Measurements from ENCODE around the gene NLK. TPM values are rescaled to one million over a fixed set of nuclear protein-coding genes. Genes with fewer than 3 reads are reported as not detected.

The NLK gene
- total and polyA plus RNA-seq, 2 donors (not counting 3 experiments of a cell fraction or from before 2014, with no cell fraction given), result 23.8 to 34.2 TPM

DNA sequence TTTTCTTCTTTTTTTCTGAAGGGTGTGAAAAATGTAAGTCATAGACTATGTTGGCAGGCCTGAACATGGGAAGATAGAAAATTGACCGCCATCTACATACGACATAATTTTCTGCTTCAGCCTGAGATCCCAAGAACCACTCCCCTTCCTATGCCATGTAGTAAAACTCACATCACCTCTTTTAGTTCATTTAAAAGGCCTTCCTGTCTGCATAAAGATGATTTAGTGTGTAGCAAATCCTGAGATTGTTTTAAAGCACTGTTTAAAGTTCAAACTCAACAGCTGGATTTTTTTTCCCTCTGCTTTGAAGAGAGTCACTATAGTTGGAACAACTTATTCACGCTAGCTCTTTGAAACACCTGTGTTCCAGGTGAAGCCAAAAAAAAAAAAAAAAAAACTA lies 101.5 kb downstream of the NLK start:
- H3K9me1 ChIP-seq (replicated peaks; ENCODE audit: control insufficient read depth, extremely low read depth, insufficient read depth, low read length), result no peaks in the 10 kb centered on the region

More for the DNA sequence above, 101.5 kb downstream of the NLK start:
- no peak overlapping the region for H3K9ac ChIP-seq (replicated peaks; ENCODE audit: extremely low read depth, insufficient read depth, low read length)
- peaks cover 9% of the 10 kb centered on the region for H3K4me1 ChIP-seq (ENCODE audit: control insufficient read depth, extremely low read depth, insufficient read depth, low read length)
- no peak for TF ChIP-seq POLR2AphosphoS5 (IDR thresholded peaks at IDR 0.05; ENCODE audit: insufficient read depth, low read depth, low read length)
- no peak for TF ChIP-seq GATA2 (IDR thresholded peaks at IDR 0.05; ENCODE audit: insufficient read depth, insufficient read length, low read depth, low read length)
- TF ChIP-seq POLR2A (IDR thresholded peaks at IDR 0.05; ENCODE audit: low read depth, low read length), result no peak
- TF ChIP-seq EZH2 (IDR thresholded peaks at IDR 0.05; ENCODE audit: borderline replicate concordance, low read depth, low read length, severe bottlenecking), result no peak
- TF ChIP-seq, protein P1, sequence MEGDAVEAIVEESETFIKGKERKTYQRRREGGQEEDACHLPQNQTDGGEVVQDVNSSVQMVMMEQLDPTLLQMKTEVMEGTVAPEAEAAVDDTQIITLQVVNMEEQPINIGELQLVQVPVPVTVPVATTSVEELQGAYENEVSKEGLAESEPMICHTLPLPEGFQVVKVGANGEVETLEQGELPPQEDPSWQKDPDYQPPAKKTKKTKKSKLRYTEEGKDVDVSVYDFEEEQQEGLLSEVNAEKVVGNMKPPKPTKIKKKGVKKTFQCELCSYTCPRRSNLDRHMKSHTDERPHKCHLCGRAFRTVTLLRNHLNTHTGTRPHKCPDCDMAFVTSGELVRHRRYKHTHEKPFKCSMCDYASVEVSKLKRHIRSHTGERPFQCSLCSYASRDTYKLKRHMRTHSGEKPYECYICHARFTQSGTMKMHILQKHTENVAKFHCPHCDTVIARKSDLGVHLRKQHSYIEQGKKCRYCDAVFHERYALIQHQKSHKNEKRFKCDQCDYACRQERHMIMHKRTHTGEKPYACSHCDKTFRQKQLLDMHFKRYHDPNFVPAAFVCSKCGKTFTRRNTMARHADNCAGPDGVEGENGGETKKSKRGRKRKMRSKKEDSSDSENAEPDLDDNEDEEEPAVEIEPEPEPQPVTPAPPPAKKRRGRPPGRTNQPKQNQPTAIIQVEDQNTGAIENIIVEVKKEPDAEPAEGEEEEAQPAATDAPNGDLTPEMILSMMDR (IDR thresholded peaks at IDR 0.05; ENCODE audit: extremely low read depth in 1 of 2, insufficient read depth in 1 of 2, low read depth in 1 of 2, low read length in 2 of 2), result no peak
- no peak for TF ChIP-seq FOS (IDR thresholded peaks at IDR 0.05; ENCODE audit: borderline replicate concordance, insufficient read depth, low read length)
- TF ChIP-seq JUN (IDR thresholded peaks at IDR 0.05; ENCODE audit: borderline replicate concordance, insufficient read depth, insufficient read length, low read depth), result no peak
- TF ChIP-seq MYC (IDR thresholded peaks at IDR 0.05; ENCODE audit: low read depth, low read length), result no peak
- H3K27me3 ChIP-seq (ENCODE audit: control insufficient read depth in 2 of 2, insufficient read depth in 2 of 2, low read length in 2 of 2), result no peaks in the 10 kb centered on the region
- H3K9me3 ChIP-seq (replicated peaks; ENCODE audit: control insufficient read depth, insufficient read depth, low read length), result no peaks in the 10 kb centered on the region
- no peak overlapping the region for H3K4me3 ChIP-seq (replicated peaks in 1 of 3; ENCODE audit: insufficient read depth in 1 of 3, low read depth in 1 of 3, low read length in 3 of 3)
- no peak for FAIRE-seq
- H3K36me3 ChIP-seq (ENCODE audit: control insufficient read depth in 2 of 2, extremely low read depth in 1 of 2, insufficient read depth in 2 of 2, low read length in 2 of 2), result no peaks in the 10 kb centered on the region
- H2AFZ ChIP-seq (ENCODE audit: low read depth, low read length), result no peak overlapping the region
- dilution Hi-C loops (cut with MboI; ENCODE audit: extremely low pct_ligation_motif_present, low sequenced_read_pairs), result no loop called here
- H4K20me1 ChIP-seq (replicated peaks; ENCODE audit: control insufficient read depth, extremely low read depth, insufficient read depth, low read length), result peaks cover 2% of the 10 kb centered on the region
- no peaks in the 10 kb centered on the region for H3K79me2 ChIP-seq (ENCODE audit: control insufficient read depth, insufficient read depth, low read length)
- DNase-seq (ENCODE audit: low read depth, low spot score), result no peak
- intact Hi-C loops (cut with micrococcal nuclease), result no loop called here
- H3K4me2 ChIP-seq (ENCODE audit: insufficient read depth, low read length), result no peak overlapping the region
- BruUV-seq (replicated peaks), result no TSS peak
- CTCF ChIA-PET, result interaction anchor here (1.1 to 3.5 kb wide), 2 partner anchors 11 to 42 kb away, joined by 3 to 13 read pairs; no protein-coding TSS in a partner anchor
- H3K27ac ChIP-seq (ENCODE audit: insufficient read depth, low read depth, low read length), result no peak overlapping the region
- POLR2A ChIA-PET, result no interaction called here

All from endothelial cell of umbilical vein (primary cell).